Loucy (cell line): Measurements from ENCODE around the gene DHRS4L2.

ENCODE experiments used
- EZH2phosphoT487 ChIP-seq: fragments of 200-600 bp; IDR thresholded peaks from 2 replicates; pipeline ENCODE4 v1.6.1; 2018; ENCODE audit warnings: antibody characterized with exemption, mild to moderate bottlenecking, moderate library complexity, borderline replicate concordance
- TF ChIP-seq, protein P1 (sequence below): fragments of 200-600 bp; sonication (generic); conservative IDR thresholded peaks from 2 replicates; pipeline ENCODE4 v1.5.1; 2014; ENCODE audit warnings: mild to moderate bottlenecking, antibody characterized with exemption, low read length

GRCh38 chr14:24040692-24041091 is 52.0 kb downstream of the DHRS4L2 start:
- TF ChIP-seq, protein P1, sequence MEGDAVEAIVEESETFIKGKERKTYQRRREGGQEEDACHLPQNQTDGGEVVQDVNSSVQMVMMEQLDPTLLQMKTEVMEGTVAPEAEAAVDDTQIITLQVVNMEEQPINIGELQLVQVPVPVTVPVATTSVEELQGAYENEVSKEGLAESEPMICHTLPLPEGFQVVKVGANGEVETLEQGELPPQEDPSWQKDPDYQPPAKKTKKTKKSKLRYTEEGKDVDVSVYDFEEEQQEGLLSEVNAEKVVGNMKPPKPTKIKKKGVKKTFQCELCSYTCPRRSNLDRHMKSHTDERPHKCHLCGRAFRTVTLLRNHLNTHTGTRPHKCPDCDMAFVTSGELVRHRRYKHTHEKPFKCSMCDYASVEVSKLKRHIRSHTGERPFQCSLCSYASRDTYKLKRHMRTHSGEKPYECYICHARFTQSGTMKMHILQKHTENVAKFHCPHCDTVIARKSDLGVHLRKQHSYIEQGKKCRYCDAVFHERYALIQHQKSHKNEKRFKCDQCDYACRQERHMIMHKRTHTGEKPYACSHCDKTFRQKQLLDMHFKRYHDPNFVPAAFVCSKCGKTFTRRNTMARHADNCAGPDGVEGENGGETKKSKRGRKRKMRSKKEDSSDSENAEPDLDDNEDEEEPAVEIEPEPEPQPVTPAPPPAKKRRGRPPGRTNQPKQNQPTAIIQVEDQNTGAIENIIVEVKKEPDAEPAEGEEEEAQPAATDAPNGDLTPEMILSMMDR: no peak
- TF ChIP-seq EZH2phosphoT487: no peak
